ENCODE data around the gene GPC5.

Gene GPC5

GRCh38 chr13:92649140-92649813 lies 1250.9 kb downstream of the GPC5 start:
- H3K4me3 ChIP-seq (ENCODE audit: low read depth, low read length), result no peak overlapping the region
- DNase-seq (ENCODE audit: low read depth), result peak; percentile 5
- TF ChIP-seq, protein P1, sequence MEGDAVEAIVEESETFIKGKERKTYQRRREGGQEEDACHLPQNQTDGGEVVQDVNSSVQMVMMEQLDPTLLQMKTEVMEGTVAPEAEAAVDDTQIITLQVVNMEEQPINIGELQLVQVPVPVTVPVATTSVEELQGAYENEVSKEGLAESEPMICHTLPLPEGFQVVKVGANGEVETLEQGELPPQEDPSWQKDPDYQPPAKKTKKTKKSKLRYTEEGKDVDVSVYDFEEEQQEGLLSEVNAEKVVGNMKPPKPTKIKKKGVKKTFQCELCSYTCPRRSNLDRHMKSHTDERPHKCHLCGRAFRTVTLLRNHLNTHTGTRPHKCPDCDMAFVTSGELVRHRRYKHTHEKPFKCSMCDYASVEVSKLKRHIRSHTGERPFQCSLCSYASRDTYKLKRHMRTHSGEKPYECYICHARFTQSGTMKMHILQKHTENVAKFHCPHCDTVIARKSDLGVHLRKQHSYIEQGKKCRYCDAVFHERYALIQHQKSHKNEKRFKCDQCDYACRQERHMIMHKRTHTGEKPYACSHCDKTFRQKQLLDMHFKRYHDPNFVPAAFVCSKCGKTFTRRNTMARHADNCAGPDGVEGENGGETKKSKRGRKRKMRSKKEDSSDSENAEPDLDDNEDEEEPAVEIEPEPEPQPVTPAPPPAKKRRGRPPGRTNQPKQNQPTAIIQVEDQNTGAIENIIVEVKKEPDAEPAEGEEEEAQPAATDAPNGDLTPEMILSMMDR (conservative IDR thresholded peaks at IDR 0.05; ENCODE audit: low read depth, low read length), result no peak

GRCh38 chr13:92656103-92656502 lies 1257.7 kb downstream of the GPC5 start:
- no peak overlapping the region for H3K4me3 ChIP-seq (ENCODE audit: low read depth, low read length)
- no peak for DNase-seq (ENCODE audit: low read depth)
- TF ChIP-seq, protein P1 (conservative IDR thresholded peaks at IDR 0.05; ENCODE audit: low read depth, low read length), result no peak

GRCh38 chr13:92656648-92657047 lies 1258.2 kb downstream of the GPC5 start:
- no peak for DNase-seq (ENCODE audit: low read depth)
- TF ChIP-seq, protein P1 (conservative IDR thresholded peaks at IDR 0.05; ENCODE audit: low read depth, low read length), result no peak
- no peak overlapping the region for H3K4me3 ChIP-seq (ENCODE audit: low read depth, low read length)

GRCh38 chr13:92657565-92657964 lies 1259.1 kb downstream of the GPC5 start:
- TF ChIP-seq, protein P1 (conservative IDR thresholded peaks at IDR 0.05; ENCODE audit: low read depth, low read length), result no peak
- H3K4me3 ChIP-seq (ENCODE audit: low read depth, low read length), result no peak overlapping the region
- peak; percentile 75 for DNase-seq (ENCODE audit: low read depth)

DNA sequence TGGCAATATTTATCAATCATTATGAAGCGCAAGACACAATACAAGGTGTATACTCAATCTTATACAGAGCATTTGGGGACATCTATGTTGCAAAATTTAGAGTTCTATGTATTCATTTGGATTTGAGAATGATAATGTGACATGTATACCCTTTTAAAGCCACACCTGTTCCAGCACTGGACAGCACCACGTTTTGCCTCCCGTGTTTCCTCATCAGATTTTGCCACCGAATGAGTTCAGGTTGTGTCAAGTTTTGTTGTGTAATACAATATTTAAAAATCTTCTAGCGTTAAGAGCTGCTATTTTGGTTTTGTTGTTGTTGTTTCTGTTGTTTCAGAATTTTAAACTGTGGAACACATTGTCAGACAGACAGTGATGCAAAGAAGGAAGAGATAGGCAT lies 1259.9 kb downstream of the GPC5 start:
- TF ChIP-seq, protein P1 (conservative IDR thresholded peaks at IDR 0.05; ENCODE audit: low read depth, low read length), result no peak
- DNase-seq (ENCODE audit: low read depth), result no peak
- no peak overlapping the region for H3K4me3 ChIP-seq (ENCODE audit: low read depth, low read length)

DNA sequence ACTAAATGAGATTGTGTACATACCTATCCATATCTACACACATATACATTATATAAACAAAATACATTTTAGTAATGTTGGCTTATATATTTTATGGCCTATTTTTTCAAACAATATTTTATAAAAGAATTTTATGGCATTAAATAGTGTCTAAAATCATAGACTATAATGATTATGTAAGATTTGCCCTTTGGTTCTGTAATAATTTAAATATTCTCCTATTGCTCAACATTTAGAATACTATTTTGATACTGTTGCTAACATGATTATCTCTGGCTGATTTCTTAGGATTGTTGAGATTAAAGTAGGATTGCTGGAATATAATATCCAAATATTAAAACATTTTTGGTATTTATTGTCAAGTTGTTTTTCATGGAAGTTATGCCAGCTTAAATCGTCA lies 1263.0 kb downstream of the GPC5 start:
- TF ChIP-seq, protein P1 (conservative IDR thresholded peaks at IDR 0.05; ENCODE audit: low read depth, low read length), result no peak
- no peak overlapping the region for H3K4me3 ChIP-seq (ENCODE audit: low read depth, low read length)
- DNase-seq (ENCODE audit: low read depth), result no peak

DNA sequence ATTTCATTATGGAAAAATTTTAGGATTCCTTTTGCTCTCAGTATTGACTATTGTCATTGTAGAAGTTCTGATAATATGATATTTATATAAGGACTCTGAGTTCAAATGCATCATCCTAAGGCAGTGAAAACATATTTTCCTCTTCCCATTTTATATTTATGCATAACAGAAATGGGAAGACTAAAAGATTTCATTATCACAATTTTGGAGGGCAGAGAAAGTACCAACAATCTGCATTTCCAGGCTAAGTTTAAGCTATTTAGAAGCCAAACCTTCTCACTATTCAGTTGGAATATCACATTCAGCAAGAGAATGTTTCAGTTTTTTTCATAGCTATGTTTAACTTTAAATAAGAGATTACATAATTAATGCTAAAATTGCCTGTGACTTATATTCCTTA lies 1269.7 kb downstream of the GPC5 start:
- DNase-seq (ENCODE audit: low read depth), result no peak
- H3K4me3 ChIP-seq (ENCODE audit: low read depth, low read length), result no peak overlapping the region
- TF ChIP-seq, protein P1 (conservative IDR thresholded peaks at IDR 0.05; ENCODE audit: low read depth, low read length), result no peak

Data from choroid plexus epithelial cell (primary cell).